H9 (cell line): ENCODE measurements around the gene DOK1. TPM values are rescaled to one million over a fixed set of nuclear protein-coding genes. Genes with fewer than 3 reads are reported as not detected.

Experiments
- DNase-seq: peaks from one replicate; pipeline ENCODE4 v3.0.0-alpha.2; 2017
- H2AFZ ChIP-seq: one replicate; pipeline ENCODE4 v1.6.1; 2013; ENCODE audit warnings: mild to moderate bottlenecking, low read length, control low read depth, moderate library complexity
- H2AK5ac ChIP-seq: 2 replicates; pipeline ENCODE4 v1.6.1; 2013; ENCODE audit warnings: low read length, control low read depth, mixed read lengths; ENCODE audit not compliant: insufficient read length
- H2BK120ac ChIP-seq: one replicate; pipeline ENCODE4 v1.6.1; 2013; ENCODE audit warnings: low read depth, mild to moderate bottlenecking, low read length, control low read depth, inconsistent platforms; ENCODE audit not compliant: poor library complexity, severe bottlenecking
- H2BK12ac ChIP-seq: 2 replicates; pipeline ENCODE4 v1.6.1; 2013; ENCODE audit warnings: low read length, control low read depth, mixed read lengths, low read depth; ENCODE audit not compliant: insufficient read length
- H2BK15ac ChIP-seq: 2 replicates; pipeline ENCODE4 v1.6.1; 2013; ENCODE audit warnings: low read depth, low read length, control low read depth
- H2BK20ac ChIP-seq: one replicate; pipeline ENCODE4 v1.6.1; 2013; ENCODE audit warnings: low read depth, mild to moderate bottlenecking, low read length, control low read depth, inconsistent platforms; ENCODE audit not compliant: poor library complexity, severe bottlenecking
- H2BK5ac ChIP-seq: 2 replicates; pipeline ENCODE4 v1.6.1; 2013; ENCODE audit warnings: low read length, control low read depth, mixed read lengths; ENCODE audit not compliant: insufficient read length
- H3K14ac ChIP-seq: 2 replicates; pipeline ENCODE4 v1.6.1; 2013; ENCODE audit warnings: low read length, control low read depth; ENCODE audit not compliant: insufficient read depth
- H3K18ac ChIP-seq: 2 replicates; pipeline ENCODE4 v1.6.1; 2013; ENCODE audit warnings: low read depth, mild to moderate bottlenecking, mixed read lengths, low read length, control low read depth; ENCODE audit not compliant: insufficient read length
- H3K23ac ChIP-seq: 2 replicates; pipeline ENCODE4 v1.6.1; 2013; ENCODE audit warnings: low read length, control low read depth, mixed read lengths, low read depth; ENCODE audit not compliant: insufficient read length
- H3K23me2 ChIP-seq: 2 replicates; pipeline ENCODE4 v1.6.1; 2013; ENCODE audit warnings: low read depth, mild to moderate bottlenecking, mixed read lengths, low read length, control low read depth; ENCODE audit not compliant: insufficient read length, poor library complexity, severe bottlenecking
- H3K27ac ChIP-seq: 2 replicates; pipeline ENCODE4 v1.5.1; 2013; ENCODE audit warnings: low read length, control low read depth, mixed read lengths, low read depth; ENCODE audit not compliant: insufficient read length
- H3K27me3 ChIP-seq: 2 replicates; pipeline ENCODE4 v1.6.1; 2013; ENCODE audit warnings: low read length, control low read depth, inconsistent platforms; ENCODE audit not compliant: insufficient read depth
- H3K4ac ChIP-seq: 2 replicates; pipeline ENCODE4 v1.6.1; 2013; ENCODE audit warnings: low read depth, mild to moderate bottlenecking, control low read depth, inconsistent platforms, low read length, moderate library complexity
- H3K4me1 ChIP-seq: 2 replicates; pipeline ENCODE4 v1.6.1; 2013; ENCODE audit warnings: low read length, control low read depth, inconsistent platforms; ENCODE audit not compliant: insufficient read depth
- H3K4me2 ChIP-seq: 2 replicates; pipeline ENCODE4 v1.6.1; 2013; ENCODE audit warnings: low read length, control low read depth, mixed read lengths; ENCODE audit not compliant: insufficient read length, insufficient read depth
- H3K56ac ChIP-seq: 2 replicates; pipeline ENCODE4 v1.6.1; 2013; ENCODE audit warnings: low read depth, mild to moderate bottlenecking, mixed read lengths, low read length, control low read depth; ENCODE audit not compliant: insufficient read length
- H3K79me1 ChIP-seq: 2 replicates; pipeline ENCODE4 v1.6.1; 2013; ENCODE audit warnings: low read depth, mild to moderate bottlenecking, moderate library complexity, low read length, control low read depth, inconsistent platforms; ENCODE audit not compliant: insufficient read depth, poor library complexity, severe bottlenecking
- H3K79me2 ChIP-seq: 2 replicates; pipeline ENCODE4 v1.6.1; 2013; ENCODE audit warnings: low read length, control low read depth, inconsistent platforms; ENCODE audit not compliant: insufficient read depth
- H3K9ac ChIP-seq: 2 replicates; pipeline ENCODE4 v1.6.1; 2013; ENCODE audit warnings: low read length, control low read depth, mixed read lengths; ENCODE audit not compliant: insufficient read length; ENCODE audit errors: extremely low read depth
- H3K9me3 ChIP-seq: one replicate; pipeline ENCODE4 v1.6.1; 2013; ENCODE audit warnings: low read depth, low read length, inconsistent platforms; ENCODE audit not compliant: control insufficient read depth
- H3T11ph ChIP-seq: one replicate; pipeline ENCODE4 v1.6.1; 2013; ENCODE audit warnings: mild to moderate bottlenecking, low read length, control low read depth, inconsistent platforms
- H4K20me1 ChIP-seq: one replicate; pipeline ENCODE4 v1.6.1; 2013; ENCODE audit not compliant: control insufficient read depth, insufficient read length, insufficient read depth
- H4K5ac ChIP-seq: 2 replicates; pipeline ENCODE4 v1.6.1; 2013; ENCODE audit warnings: low read depth, mild to moderate bottlenecking, mixed read lengths, low read length, control low read depth; ENCODE audit not compliant: insufficient read length
- H4K8ac ChIP-seq: replicated peaks from 2 replicates; pipeline ENCODE4 v1.6.1; 2013; ENCODE audit warnings: low read length, control low read depth, mixed read lengths, low read depth; ENCODE audit not compliant: insufficient read length
- H4K91ac ChIP-seq: 2 replicates; pipeline ENCODE4 v1.6.1; 2013; ENCODE audit warnings: low read depth, mild to moderate bottlenecking, moderate library complexity, mixed read lengths, low read length, control low read depth; ENCODE audit not compliant: insufficient read length
- H3K27ac Mint-ChIP-seq, 3 experiments: 2 replicates in 2 of 3; 3 replicates in 1 of 3; pipeline ENCODE4 v1.8.0; 2020 to 2021; ENCODE audit warnings: mixed read lengths in 3 of 3, mild to moderate bottlenecking in 1 of 3, moderate library complexity in 1 of 3
- H3K27me3 Mint-ChIP-seq: 2 replicates; pipeline ENCODE4 v1.8.0; 2021; ENCODE audit warnings: low read depth, mild to moderate bottlenecking, moderate library complexity, mixed read lengths
- H3K36me3 Mint-ChIP-seq, 3 experiments: 2 replicates in 2 of 3; 3 replicates in 1 of 3; pipeline ENCODE4 v1.8.0; 2020 to 2021; ENCODE audit warnings: low read depth in 3 of 3, mixed read lengths in 3 of 3; ENCODE audit not compliant: insufficient read depth in 1 of 3
- H3K4me1 Mint-ChIP-seq, 2 experiments: 2 replicates each; pipeline ENCODE4 v1.8.0; 2020; ENCODE audit warnings: mixed read lengths in 2 of 2
- H3K4me3 Mint-ChIP-seq, 2 experiments: 2 replicates in 1 of 2; 3 replicates in 1 of 2; pipeline ENCODE4 v1.8.0; 2020 to 2021; ENCODE audit warnings: mild to moderate bottlenecking in 2 of 2, mixed read lengths in 2 of 2, moderate library complexity in 1 of 2
- H3K9me3 Mint-ChIP-seq, 2 experiments: 2 replicates in 1 of 2; 3 replicates in 1 of 2; pipeline ENCODE4 v1.8.0; 2020; ENCODE audit warnings: mild to moderate bottlenecking in 2 of 2, mixed read lengths in 2 of 2, moderate library complexity in 1 of 2
- CTCF ChIP-seq: fragments of 200-600 bp; sonication (generic); conservative IDR thresholded peaks from 3 replicates; pipeline ENCODE4 v1.8.0; 2021; ENCODE audit warnings: antibody characterized with exemption, mild to moderate bottlenecking
- WGBS: extraction: QIAGEN DNeasy Blood & Tissue Kit; methylation state at CpG from one replicate; pipeline ENCODE4 v1.1.7; 2013; ENCODE audit warnings: missing lambda C conversion rate, low lambda C conversion rate, mixed read lengths; ENCODE audit not compliant: insufficient read length; ENCODE audit errors: extremely low coverage; 5-methylcytosine and 5-hydroxymethylcytosine counted together
- total RNA-seq: library from RNA; stranded (reverse); gene quantifications from 2 replicates; pipeline ENCODE4 v1.2.1, GENCODE V29; 2021

Gene DOK1
- total RNA-seq, 1 experiment from 2014 or later = 16.0 TPM

GRCh38 chr2:74556159-74556558 is 1.6 kb downstream of the DOK1 start:
- no peak for TF ChIP-seq CTCF
- no peak overlapping the region for H3T11ph ChIP-seq
- H3K9me3 Mint-ChIP-seq = no peaks in the 10 kb centered on the region
- H4K91ac ChIP-seq = no peak overlapping the region
- no peak overlapping the region for H2BK5ac ChIP-seq
- H3K4me1 ChIP-seq = 0 out of 2 replicates have a peak, but pooled peaks cover 5% of the 10 kb centered on the region
- H4K20me1 ChIP-seq = no peaks in the 10 kb centered on the region
- H3K4ac ChIP-seq = no peak overlapping the region
- H2AFZ ChIP-seq = no peak overlapping the region
- H3K9me3 ChIP-seq = no peaks in the 10 kb centered on the region
- no peak overlapping the region for H3K56ac ChIP-seq
- no peak overlapping the region for H4K5ac ChIP-seq
- H3K4me1 Mint-ChIP-seq = peaks cover 24 to 30% of the 10 kb centered on the region in 2 experiments
- no peak overlapping the region; a peak in 1 of 7 replicates for H3K27ac Mint-ChIP-seq
- H2BK120ac ChIP-seq = no peak overlapping the region
- H3K27me3 ChIP-seq = no peaks in the 10 kb centered on the region; the same call in 1 of the 2 replicates
- H3K27me3 Mint-ChIP-seq = peaks cover 48% of the 10 kb centered on the region
- no peak overlapping the region for H2BK20ac ChIP-seq
- peaks cover 0 to 23% (median 15%) of the 10 kb centered on the region in 3 experiments; a peak in 6 of 7 replicates for H3K36me3 Mint-ChIP-seq
- H4K8ac ChIP-seq = no peak overlapping the region
- no peak overlapping the region for H2BK12ac ChIP-seq
- no peak overlapping the region for H2BK15ac ChIP-seq
- H3K79me2 ChIP-seq = no peaks in the 10 kb centered on the region
- H3K23ac ChIP-seq = no peak overlapping the region
- no peaks in the 10 kb centered on the region for H3K79me1 ChIP-seq
- no peak overlapping the region for H3K4me2 ChIP-seq
- H3K18ac ChIP-seq = no peak overlapping the region
- no peak overlapping the region for H3K9ac ChIP-seq
- DNase-seq = no peak
- H3K14ac ChIP-seq = no peak overlapping the region
- WGBS = no CpG with 5 or more reads among the region's 14 CpGs
- no peak overlapping the region for H2AK5ac ChIP-seq
- no peak overlapping the region for H3K27ac ChIP-seq
- H3K23me2 ChIP-seq = peaks cover 20% of the 10 kb centered on the region
- peak overlapping the region; percentile 92 to 93; a peak in 4 of 5 replicates for H3K4me3 Mint-ChIP-seq
